Stimulated activated CD4-positive, alpha-beta T cell treated with anti-CD3 and anti-CD28 coated beads, TNF-alpha, amount 100 ng/mL, for 24 hours (primary cell): ENCODE results near the gene RACK1.
"Not testable (repeated sequence)": the region's sequence is repeated elsewhere in the genome, so short reads cannot be mapped to it uniquely, and the experiment has no call there.

Experiments
- DNase-seq, 3 experiments: peaks; one replicate each; pipeline ENCODE4 v3.0.0-alpha.2; 2020; ENCODE audit warnings: low read depth in 3 of 3

RACK1 gene

DNA sequence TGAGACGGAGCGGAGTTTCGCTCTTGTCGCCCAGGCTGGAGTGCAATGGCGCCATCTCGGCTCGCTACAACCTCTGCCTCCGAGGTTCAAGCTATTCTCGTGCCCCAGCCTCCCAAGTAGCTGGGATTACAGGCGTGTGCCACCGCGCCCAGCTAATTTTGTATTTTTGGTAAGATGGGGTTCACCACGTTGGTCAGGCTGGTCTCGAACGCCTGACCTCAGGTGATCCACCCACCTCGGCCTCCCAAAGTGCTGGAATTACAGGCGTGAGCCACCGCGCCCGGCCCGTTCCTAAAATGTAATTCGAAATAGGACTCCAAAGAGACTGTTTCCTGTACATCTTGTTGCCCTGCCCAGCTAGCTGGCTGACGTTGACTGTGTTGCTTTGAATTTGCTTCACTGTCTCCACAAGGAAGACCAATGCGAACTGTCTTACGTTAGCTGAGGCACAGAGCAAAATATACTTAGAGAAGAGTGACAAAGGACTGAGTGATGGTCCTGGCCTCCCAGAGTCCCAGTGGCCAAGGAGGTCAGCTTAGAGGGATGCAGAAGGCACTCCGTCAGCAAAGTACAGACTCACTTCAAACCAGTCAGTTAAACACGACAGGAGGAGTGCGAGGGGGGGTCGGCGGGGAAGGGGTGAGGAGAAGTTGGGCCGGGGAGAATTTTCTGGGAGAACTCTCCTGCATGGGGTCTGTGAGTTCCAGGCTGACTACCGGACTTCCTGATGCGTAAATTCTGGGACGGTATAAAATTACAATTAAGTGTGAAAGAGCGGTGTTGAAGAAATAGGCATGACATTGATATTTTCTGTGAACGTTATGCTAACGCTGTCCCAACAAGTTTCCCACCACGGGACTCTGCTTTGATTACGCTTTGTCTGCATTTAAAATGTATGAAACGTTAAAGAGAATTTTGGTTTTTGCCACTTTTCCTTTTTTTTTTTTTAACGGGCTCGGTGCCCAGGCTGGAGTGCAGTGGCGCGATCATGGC lies 27.4 kb downstream of the RACK1 start:
- DNase-seq: no peak

DNA sequence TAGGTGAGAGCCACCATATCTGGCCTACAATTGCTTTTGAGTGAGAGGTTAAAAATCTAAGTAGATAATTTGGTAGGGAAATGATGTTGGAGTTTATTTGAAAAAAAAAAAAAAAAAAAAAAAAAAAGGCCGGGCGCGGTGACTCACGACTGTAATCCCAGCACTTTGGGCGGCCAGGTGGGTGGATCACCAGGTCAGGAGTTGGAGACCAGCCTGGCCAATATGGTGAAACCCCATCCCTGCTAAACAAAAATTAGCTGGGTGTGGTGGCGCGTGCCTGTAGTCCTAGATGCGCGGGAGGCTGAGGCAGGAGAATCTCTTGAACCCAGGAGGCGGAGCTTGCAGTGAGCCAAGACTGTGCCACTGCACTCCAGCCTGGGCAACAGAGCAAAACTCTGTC lies 29.5 kb downstream of the RACK1 start:
- DNase-seq: not testable (repeated sequence)

DNA sequence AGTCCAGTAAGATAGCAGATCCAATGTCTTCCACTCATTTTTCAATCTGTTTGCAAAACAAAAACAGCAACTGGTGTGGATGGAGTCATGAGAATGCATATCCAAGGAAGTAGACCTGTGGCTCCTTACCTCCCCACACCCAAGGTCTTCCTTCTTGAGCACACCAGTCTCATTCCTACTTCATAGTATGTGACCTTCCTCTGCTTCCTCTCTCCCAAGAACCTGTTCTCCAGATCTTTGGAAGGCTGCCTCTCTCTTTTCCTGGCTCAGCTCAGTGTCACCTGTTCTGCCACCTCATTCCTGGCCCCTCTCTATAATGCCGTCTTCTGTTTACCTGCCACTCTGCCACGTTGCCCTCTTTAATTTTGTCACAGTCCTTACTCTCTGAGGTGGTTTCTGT lies 30.8 kb downstream of the RACK1 start:
- DNase-seq: no peak

DNA sequence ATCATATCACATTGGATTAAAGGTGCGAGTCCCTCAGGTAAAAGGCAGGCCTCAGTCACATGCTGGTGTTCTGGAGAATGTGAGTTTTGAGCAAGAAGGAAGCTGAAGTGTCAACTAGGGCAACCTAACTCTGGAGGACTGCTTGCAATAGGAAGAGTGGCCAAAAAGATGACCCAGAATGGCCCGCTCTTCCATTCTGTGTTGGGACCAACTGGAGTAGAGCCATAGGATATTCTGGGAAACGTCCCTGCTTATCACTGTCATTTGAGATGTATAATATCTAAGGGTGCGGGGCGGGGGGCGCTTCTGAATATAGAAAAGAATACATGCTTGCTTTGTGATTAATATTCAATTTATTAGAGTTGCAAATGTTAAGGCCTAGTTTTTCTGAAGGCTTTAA lies 31.6 kb downstream of the RACK1 start:
- DNase-seq: no peak

DNA sequence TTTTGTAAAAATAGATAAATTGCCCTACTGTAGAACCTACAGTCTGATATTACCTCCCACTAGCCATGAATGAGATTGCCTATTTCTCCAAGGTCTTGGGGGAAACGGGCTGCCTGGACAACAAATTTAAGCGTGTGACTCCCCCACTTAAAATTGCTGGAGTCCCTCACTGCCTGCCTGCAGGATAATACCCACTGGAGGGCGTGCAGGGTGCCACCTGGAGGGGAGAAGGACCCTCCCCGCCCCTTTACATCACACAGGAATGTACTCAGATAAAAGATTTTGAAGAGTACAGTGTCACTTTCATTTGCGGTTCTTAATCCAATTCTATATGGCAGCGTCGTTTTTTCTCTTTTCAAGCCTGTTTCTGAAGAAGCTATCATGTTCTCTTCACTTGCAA lies 32.5 kb downstream of the RACK1 start:
- no peak for DNase-seq

DNA sequence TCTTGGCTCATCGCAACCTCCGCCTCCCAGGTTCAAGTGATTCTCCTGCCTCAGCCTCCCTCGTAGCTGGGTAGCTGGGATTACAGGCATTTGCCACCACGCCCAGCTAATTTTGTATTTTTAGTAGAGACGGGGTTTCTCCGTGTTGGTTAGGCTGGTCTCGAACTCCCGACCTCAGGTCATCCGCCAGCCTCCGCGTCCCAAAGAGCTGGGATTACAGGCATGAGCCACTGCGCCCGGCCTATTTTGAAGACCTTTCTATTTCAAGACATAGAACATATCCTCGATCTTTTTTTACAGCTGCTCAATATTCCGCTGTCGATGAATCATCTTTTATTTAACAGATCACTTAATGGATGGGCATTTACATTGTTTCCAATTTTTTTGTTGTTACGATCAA lies 33.0 kb downstream of the RACK1 start:
- not testable (repeated sequence) for DNase-seq

DNA sequence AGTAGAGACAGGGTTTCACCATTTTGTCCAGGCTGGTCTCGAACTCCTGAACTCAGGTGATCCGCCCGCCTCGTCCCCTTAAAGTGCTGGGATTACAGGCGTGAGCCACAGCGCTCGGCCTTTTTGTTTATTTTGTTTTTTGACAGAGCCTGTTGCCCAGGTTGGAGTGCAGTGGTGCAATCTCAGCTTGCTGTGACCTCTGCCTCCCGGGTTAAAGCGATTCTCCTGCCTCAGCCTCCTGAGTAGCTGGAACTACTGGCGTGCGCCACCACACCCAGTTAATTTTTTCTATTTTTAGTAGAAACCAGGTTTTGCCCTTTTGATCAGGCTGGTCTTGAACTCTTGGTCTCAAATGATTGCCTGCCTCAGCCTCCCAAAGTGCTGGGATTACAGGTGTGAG lies 33.6 kb downstream of the RACK1 start:
- not testable (repeated sequence) for DNase-seq

DNA sequence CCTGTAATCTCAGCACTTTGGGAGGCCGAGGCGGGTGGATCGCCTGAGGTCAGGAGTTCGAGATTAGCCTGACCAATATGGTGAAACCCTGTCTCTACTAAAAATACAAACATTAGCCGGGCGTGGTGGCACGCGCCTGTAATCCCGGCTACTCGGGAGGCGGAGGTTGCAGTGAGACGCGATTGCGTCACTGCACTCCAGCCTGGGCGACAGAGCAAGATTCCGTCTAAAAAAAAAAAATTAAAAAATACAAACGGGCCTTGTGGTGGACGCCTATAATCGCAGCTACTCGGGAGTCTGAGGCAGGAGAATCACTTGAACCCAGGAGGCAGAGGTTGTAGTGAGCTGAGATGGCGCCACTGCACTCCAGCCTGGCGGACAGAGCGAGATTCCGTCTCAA lies 34.7 kb downstream of the RACK1 start:
- DNase-seq: not testable (repeated sequence)

DNA sequence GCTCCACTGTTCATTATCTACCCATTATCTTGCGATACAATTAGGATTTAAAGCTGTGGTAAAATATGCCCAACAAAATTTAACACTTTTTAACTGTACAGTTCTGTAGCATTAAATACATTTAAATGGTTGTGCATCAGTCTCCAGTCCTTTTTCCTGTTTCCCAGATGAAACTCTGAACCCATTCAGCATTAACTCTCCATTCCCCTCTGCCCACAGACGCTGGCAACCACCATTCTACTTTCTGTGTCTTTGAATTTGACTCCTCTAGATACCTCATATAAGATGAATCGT lies 35.8 kb downstream of the RACK1 start:
- no peak for DNase-seq

DNA sequence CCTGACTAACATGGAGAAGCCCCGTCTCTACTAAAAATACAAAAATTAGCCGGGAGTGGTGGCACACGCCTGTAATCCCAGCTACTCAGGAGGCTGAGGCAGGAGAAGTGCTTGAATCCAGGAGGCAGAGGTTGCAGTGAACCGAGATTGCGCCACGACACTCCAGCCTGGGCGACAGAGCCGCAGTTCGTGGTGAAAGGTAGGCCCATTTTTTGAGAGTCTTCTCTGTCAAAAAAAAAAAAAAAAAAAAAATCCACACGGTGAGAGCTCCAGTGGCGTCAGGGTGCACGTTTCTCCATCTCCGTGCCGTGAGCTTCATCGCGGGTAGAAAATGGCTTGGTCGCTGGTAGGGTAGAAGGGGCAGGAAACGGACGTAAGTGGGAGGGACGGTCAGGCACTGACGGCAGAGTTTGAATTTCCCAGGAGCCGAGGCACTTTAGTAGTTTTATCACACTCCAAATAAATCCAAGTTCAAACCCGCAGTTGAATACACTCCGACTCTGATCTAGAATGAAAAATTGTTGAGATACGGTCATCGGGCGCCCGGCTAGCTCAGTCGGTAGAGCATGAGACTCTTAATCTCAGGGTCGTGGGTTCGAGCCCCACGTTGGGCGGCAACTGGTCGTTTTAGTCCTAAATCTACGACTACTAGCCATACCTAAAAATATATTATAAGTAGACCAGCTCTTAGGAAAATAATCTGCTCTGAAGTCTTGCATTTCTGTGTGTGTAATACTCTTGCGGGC lies 36.3 kb downstream of the RACK1 start:
- DNase-seq: peak; percentile 79 to 94 (median 84)

DNA sequence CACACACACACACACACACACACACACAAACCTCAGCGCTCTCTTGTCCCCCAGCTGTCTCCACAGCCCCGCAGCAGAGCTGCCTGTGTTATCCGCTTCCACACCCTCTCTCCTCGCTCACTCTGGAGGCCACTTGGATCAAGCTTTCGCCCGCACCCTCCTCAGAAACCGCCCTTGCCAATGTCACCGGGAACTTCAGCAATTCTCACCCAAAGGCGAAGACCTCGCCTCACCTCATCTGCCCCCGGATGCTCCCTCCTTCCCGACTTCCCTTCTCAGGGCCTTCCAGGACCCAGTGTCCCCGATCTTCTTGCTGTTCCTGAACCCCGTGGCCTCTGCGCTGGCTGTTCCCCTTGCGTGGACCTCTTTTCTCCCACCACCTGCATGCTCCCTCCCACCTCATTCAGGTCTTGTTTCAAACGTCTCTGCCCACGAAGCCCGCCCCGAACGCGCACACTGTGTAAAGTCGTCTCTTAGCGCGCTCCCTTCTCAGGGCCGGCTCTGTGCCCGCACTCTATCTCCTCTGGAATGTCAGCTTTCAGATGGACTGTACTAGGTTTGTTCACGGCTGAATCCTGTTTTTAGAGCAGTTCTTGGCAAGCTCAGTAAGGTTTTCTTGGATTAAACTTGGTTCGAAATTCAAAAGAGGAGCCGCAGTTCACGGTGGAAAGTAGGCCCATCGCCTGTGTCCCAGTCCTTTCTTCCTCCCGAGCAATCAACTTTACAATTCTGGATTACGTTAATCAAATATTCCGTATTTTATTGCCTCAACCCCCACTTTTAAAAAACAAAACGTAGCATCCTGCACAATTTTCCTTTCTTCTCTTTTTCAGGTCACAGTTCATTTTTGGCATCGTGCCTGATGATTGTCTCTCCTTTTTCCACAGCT lies 37.7 kb downstream of the RACK1 start:
- no peak for DNase-seq

DNA sequence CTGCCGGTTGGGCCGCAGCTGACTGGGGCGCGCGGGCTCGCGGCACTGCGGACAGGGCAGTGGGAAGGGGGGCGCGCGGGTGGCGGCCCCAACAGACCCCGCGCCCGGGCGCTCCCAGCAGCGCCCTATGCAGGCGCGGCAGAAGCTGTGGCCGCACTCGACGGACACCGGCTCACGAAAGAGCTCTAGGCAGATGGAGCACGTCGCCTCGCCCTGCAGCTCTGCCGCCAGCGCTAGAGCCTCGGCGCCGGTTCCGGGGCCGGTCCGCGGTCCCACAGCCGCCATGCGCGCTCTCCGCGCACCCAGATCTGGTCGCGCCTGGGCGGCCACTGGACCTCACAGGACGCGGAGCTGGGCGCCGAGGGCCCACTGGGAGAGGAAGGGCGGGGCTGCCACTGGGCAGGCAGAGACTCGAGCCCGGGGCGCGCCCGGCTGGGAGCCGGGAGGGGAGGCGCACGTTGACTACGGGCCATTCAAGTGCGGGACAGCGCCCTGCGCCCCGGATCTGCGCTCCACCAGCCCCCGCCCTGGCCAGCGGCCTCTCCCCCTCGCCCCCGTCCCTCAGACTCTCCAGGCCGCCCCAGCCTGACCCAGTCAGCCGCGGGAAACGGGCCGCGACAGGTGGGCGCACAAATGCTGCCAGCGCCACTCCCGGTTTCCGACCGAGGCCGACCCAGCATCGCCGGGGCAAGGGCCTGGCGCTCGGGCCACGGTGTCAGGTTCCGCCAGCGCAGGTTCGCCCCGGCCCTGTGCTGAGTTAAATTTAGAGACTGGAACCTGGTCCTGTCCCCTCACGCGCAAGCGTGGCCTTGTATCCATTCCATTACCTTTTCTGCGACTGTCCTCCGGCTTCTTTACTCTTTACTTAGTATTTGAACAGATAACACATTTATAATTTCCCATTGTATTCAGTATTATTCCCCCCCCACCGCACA lies 38.6 kb downstream of the RACK1 start, which contains the start of gene TRIM7:
TRIM7 (minus strand) TSS at position 371 of the 935 bp plus-strand sequence; CDS start at position 285, 86 bp downstream.
- no peak for DNase-seq

DNA sequence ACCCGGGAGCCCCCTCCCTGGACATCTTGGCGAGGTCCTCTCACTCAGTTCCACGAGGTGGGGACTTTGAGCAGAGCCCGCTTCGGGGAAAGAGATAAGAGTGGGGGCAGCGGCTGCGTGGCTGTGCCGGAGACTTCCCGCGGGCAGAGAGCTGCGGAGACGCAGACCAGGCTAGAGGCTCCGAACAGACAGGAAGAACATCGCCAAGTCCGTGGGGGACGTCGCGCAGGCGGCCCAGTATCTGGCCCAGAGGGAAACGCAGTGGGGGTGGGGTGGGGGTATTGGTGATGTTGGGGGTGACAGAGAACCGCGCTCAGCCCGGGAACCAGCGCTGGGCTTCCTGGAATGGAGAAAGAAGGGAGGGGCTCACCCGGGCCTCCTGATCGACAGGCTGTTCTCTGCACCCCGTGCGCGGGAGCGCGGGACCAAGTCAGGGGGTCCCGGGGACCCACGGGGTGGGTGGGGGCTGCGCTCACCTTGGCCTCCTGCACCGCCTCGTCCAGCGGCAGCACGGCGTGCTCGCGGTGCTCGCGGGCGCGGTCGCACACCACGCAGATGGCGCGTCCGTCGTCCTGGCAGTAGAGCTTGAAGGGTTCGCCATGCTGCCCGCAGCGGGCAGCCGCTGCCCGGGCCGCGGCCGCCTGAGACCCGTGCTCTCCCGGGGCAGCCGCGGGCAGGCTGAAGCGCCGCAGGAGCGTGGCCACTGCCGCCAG lies 39.4 kb downstream of the RACK1 start:
- no peak for DNase-seq

DNA sequence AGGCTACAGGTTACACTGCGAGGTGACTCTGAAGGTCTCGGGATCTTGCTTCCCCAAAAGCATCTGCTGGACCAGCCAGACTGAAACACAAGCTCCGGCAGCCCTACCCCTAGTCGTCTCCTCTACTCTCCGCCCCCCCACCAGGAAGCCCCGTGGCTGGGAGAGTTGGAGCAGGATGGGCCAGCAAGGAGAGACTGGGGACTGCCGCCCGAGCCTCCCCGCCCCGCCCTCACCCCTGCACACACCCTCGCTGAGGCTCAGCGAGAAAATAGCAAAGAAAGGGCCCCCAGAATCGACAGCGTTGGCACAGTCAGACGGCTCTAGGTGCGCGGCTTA lies 40.0 kb downstream of the RACK1 start:
- DNase-seq: no peak

DNA sequence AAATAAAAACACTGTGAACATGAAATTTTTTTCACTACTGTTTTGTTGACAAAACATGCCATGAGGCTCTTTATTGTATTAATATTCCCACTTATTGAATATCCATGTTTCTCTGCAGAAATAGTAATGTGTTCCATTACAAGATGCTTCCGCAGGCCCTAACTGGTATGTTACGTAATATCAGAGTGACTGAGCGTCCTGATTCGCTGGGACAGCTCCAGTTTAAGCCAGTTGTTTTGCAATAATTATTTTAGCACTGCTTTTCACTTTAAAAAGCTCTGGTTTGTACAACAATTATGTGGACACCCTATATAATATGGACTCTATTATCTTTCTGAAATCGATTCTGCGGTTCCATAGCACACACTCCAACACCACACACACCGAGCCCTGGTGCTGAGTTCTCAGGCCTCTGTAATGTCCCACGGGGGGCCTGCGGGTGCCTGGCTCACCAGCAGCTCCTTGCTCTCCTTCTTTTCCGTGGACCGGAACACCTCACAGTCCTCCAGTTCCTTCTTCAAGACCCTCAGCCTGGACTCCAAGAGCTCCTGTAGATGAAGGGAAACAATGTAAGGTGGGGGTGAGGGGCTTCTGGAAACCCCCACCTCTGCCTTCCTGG lies 40.5 kb downstream of the RACK1 start:
- no peak for DNase-seq

DNA sequence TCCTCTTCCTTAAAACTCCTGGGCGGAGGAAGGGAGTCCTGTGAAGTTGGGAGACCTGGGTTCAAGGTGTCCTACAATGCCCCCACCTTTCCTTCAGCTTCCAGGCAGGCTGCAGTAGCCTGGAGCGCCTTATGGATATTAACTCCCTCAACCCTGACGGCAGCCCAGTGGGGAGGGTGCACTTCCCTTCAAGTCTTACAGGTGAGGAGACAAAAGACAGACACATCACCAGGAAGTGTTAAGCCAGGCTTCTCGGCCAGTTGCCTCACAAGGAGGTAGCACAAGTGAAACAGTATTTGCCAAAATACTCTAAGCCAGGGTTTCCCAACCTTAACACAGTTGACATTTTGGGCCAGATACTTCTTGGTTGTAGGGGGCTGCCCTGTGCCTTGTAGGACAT lies 42.9 kb downstream of the RACK1 start:
- no peak for DNase-seq

DNA sequence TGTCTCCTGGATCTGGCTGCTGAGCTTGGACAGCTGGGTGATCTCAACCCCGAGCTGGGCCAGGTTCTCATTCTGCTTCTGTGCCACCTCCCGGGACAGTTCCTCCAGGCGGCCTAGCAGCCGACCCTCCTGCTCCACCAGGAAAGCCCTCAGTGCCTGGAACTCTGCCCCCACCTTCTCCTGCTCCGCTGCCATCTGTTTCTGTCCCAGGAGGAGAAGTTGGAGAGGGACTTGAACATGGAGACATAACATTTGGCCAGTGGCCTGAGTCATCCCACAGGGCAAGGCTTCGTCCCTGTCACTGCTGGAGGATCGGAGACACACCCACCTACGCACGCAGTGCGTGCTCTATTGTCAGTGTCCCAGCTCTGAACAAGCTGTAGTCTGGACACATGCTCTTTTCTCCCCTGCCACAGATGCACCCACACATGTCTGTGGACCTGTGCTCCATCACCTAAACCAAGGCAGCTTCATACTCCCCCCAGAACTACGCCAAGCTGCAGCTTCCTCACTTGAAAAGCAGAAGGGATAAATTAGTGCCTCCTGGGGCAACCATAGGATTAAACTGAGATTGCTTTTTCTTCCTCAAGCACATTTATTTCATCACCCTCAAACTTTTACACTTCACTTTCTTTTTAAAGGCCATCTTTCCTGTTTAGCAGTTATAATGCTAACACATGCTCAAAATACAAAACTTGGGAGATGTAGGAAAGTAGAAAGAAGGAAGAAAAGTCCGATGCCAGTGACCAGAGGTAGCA lies 43.6 kb downstream of the RACK1 start:
- no peak for DNase-seq

DNA sequence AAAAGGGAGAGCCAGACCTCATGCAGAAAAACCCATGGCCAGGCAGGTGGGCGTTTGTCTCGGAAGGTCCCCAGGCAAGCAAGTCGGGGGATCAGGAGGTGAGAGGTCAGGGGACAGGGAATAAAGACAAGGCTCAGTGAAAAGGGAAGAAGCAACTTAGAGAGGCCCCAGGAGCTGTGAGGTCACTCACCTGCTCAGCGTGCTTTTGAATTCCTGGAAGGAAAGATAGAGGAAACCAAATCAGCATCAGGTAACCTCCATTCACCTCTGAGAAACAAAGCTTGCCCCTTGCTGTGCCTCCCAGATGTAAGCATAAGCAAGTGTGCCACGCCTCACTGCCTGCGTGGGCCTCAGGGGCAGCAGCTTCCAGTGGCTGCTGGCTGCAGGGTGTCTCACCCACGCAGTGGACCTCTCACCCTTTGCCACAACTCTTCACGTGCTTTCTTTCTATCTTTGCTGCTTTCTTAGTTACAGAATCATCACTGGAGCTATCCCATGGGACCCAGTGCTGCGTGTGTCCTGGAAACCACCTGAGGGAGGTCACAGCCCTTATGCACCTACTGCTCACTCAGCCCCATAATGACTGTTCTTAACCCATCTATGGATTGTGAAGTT lies 44.7 kb downstream of the RACK1 start:
- DNase-seq: no peak
